Measurements from ENCODE around the gene SYT14. TPM values are rescaled to one million over a fixed set of nuclear protein-coding genes. Genes with fewer than 3 reads are reported as not detected.

The SYT14 gene
- total RNA-seq, 4 donors from 2014 or later, result 7.6 to 20.0 (median 15.1) TPM

GRCh38 chr1:210117681-210118170 lies 179.7 kb downstream of the SYT14 start:
- Histone ChIP-seq H3K36me3 (no peaks in the 10 kb centered on the region), H3K4me3 (replicated peaks in 1 of 3) (no peak overlapping the region), H3K4me1 (no peaks in the 10 kb centered on the region), H3K9me3 (no peaks in the 10 kb centered on the region), H3K27me3 (no peaks in the 10 kb centered on the region), H3K27ac (no peak overlapping the region)
- TF ChIP-seq POLR2A (IDR thresholded peaks at IDR 0.05) (no peak), CTCF (IDR thresholded peaks at IDR 0.05) (no peak)
- intact Hi-C loops (cut with DNase I), result no loop called here
- no peak for DNase-seq

- 33 to 37% methylated on average over 1 of the region's 1 CpG for WGBS, 2 donors
- intact Hi-C loops (cut with DNase I), result no loop called here
- TF ChIP-seq POLR2A (IDR thresholded peaks at IDR 0.05) (no peak), CTCF (IDR thresholded peaks at IDR 0.05) (no peak)
These were observed 185.4 kb downstream of the SYT14 start for GRCh38 chr1:210123383-210123782.

GRCh38 chr1:210123924-210124589 lies 186.0 kb downstream of the SYT14 start:
- Histone ChIP-seq H3K9me3 (no peaks in the 10 kb centered on the region), H3K4me1 (no peaks in the 10 kb centered on the region), H3K4me3 (replicated peaks in 1 of 3) (no peak overlapping the region), H3K36me3 (no peaks in the 10 kb centered on the region), H3K27ac (no peak overlapping the region), H3K27me3 (no peaks in the 10 kb centered on the region)
- DNase-seq, result no peak
- TF ChIP-seq POLR2A (IDR thresholded peaks at IDR 0.05) (no peak), CTCF (IDR thresholded peaks at IDR 0.05) (no peak)
- intact Hi-C loops (cut with DNase I), result no loop called here
- 68 to 73% methylated on average over 2 of the region's 2 CpGs for WGBS, 2 donors

More at GRCh38 chr1:210123383-210123782, 185.4 kb downstream of the SYT14 start:
- H3K4me3 ChIP-seq (replicated peaks in 1 of 3), result no peak overlapping the region
- H3K4me1 ChIP-seq, result no peaks in the 10 kb centered on the region
- no peaks in the 10 kb centered on the region for H3K9me3 ChIP-seq
- no peaks in the 10 kb centered on the region for H3K27me3 ChIP-seq
- no peak for DNase-seq
- H3K27ac ChIP-seq, result no peak overlapping the region
- no peaks in the 10 kb centered on the region for H3K36me3 ChIP-seq

GRCh38 chr1:210124736-210125135 lies 186.7 kb downstream of the SYT14 start:
- Histone ChIP-seq H3K4me1 (no peaks in the 10 kb centered on the region), H3K27ac (no peak overlapping the region), H3K36me3 (no peaks in the 10 kb centered on the region), H3K27me3 (no peaks in the 10 kb centered on the region), H3K4me3 (replicated peaks in 1 of 3) (no peak overlapping the region), H3K9me3 (no peaks in the 10 kb centered on the region)
- intact Hi-C loops (cut with DNase I), result no loop called here
- no peak for TF ChIP-seq POLR2A (IDR thresholded peaks at IDR 0.05)
- no peak for TF ChIP-seq CTCF (IDR thresholded peaks at IDR 0.05)
- 79 to 83% methylated on average over 2 of the region's 2 CpGs for WGBS, 2 donors
- DNase-seq, result no peak

- TF ChIP-seq CTCF (IDR thresholded peaks at IDR 0.05) (no peak), POLR2A (IDR thresholded peaks at IDR 0.05) (no peak)
- no peak overlapping the region for H3K4me3 ChIP-seq (replicated peaks in 1 of 3)
- H3K9me3 ChIP-seq, result no peaks in the 10 kb centered on the region
- H3K36me3 ChIP-seq, result no peaks in the 10 kb centered on the region
- WGBS, 2 donors, result 70 to 85% methylated on average over 4 of the region's 4 CpGs
- intact Hi-C loops (cut with DNase I), result no loop called here
- H3K4me1 ChIP-seq, result no peaks in the 10 kb centered on the region
- no peaks in the 10 kb centered on the region for H3K27me3 ChIP-seq
- H3K27ac ChIP-seq, result no peak overlapping the region
- no peak for DNase-seq
These were observed 187.1 kb downstream of the SYT14 start for GRCh38 chr1:210125143-210125542.

All from thyroid gland (tissue), 4 donors.